ENCODE results near the gene SPINDOC. TPM values are rescaled to one million over a fixed set of nuclear protein-coding genes. Genes with fewer than 3 reads are reported as not detected.

SPINDOC gene
- total RNA-seq, 2 donors from 2014 or later: 7.0 to 12.1 TPM

- peaks cover 0 to 73% of the 10 kb centered on the region in 2 donors for H3K4me1 ChIP-seq
- TF ChIP-seq, protein P1, sequence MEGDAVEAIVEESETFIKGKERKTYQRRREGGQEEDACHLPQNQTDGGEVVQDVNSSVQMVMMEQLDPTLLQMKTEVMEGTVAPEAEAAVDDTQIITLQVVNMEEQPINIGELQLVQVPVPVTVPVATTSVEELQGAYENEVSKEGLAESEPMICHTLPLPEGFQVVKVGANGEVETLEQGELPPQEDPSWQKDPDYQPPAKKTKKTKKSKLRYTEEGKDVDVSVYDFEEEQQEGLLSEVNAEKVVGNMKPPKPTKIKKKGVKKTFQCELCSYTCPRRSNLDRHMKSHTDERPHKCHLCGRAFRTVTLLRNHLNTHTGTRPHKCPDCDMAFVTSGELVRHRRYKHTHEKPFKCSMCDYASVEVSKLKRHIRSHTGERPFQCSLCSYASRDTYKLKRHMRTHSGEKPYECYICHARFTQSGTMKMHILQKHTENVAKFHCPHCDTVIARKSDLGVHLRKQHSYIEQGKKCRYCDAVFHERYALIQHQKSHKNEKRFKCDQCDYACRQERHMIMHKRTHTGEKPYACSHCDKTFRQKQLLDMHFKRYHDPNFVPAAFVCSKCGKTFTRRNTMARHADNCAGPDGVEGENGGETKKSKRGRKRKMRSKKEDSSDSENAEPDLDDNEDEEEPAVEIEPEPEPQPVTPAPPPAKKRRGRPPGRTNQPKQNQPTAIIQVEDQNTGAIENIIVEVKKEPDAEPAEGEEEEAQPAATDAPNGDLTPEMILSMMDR (IDR thresholded peaks at IDR 0.05): no peak
- H3K4me3 ChIP-seq: no peak overlapping the region
Measured at GRCh38 chr11:63841554-63841953, 28.3 kb downstream of the SPINDOC start.

DNA sequence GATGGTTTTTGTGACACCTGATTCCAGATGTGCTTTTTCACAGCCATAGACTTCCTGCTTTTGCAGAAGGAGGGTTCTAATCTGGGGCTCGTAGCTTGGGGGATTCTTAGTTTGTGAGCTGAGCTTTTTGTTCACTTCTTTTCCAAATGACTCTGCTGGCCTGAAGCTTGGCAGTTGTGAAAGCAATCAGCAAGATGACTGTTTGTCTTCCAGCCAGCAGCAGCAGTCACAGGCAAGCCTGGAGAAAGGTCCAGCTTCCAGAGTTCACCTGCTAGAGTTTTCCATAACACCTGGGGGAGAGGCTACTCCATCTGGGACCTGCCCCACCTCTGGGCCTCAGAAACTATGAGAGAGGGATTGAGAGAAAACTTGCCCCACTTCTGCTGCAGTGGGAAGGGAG, 29.8 kb downstream of the SPINDOC start:
- Histone ChIP-seq H3K4me3 (no peak overlapping the region), H3K36me3 (peaks cover 5% of the 10 kb centered on the region), H3K27me3 (no peaks in the 10 kb centered on the region), H3K9me3 (no peaks in the 10 kb centered on the region), H3K27ac (peak overlapping the region; percentile 63 to 64), H3K4me1 (peaks cover 0 to 75% of the 10 kb centered on the region in 2 donors)
- no peak for DNase-seq (ENCODE audit: low spot score)
- TF ChIP-seq, protein P1 (IDR thresholded peaks at IDR 0.05): no peak

More at GRCh38 chr11:63841554-63841953, 28.3 kb downstream of the SPINDOC start:
- H3K9me3 ChIP-seq: no peaks in the 10 kb centered on the region
- H3K27me3 ChIP-seq: no peaks in the 10 kb centered on the region
- peaks cover 5% of the 10 kb centered on the region for H3K36me3 ChIP-seq
- H3K27ac ChIP-seq: peak overlapping the region; percentile 26 to 86
- no peak for DNase-seq (ENCODE audit: low spot score)

DNA sequence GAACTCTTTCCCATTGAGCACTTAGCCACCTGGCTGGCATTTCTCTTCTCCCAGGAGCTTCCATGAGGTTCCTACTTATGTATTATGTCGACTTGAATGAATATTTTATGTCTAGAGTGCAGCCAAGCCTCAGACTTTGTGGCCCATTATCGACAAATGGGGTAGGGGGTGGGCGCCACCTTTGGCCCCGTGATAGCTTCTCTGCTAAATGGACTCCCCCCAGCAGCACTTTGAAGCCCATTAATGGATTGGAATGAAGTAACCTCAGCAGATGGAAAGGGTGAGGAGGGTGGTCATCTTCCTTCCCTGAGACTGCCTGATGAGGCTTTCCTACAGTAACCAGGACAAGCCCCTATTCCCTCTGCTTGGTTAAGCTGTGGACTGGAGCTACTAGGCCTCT, 31.6 kb downstream of the SPINDOC start:
- Histone ChIP-seq H3K4me1 (peaks cover 0 to 74% of the 10 kb centered on the region in 2 donors), H3K9me3 (no peaks in the 10 kb centered on the region), H3K36me3 (peaks cover 5% of the 10 kb centered on the region), H3K27ac (peak overlapping the region; percentile 15 to 37), H3K4me3 (no peak overlapping the region), H3K27me3 (no peaks in the 10 kb centered on the region)
- no peak for DNase-seq (ENCODE audit: low spot score)
- TF ChIP-seq, protein P1 (IDR thresholded peaks at IDR 0.05): no peak

- no peak for DNase-seq (ENCODE audit: low spot score)
- no peaks in the 10 kb centered on the region for H3K9me3 ChIP-seq
- H3K36me3 ChIP-seq: peaks cover 5% of the 10 kb centered on the region
- H3K27ac ChIP-seq: peak overlapping the region; percentile 15 to 37
- TF ChIP-seq, protein P1 (IDR thresholded peaks at IDR 0.05): no peak
- H3K27me3 ChIP-seq: no peaks in the 10 kb centered on the region
- no peak overlapping the region for H3K4me3 ChIP-seq
- peaks cover 0 to 69% of the 10 kb centered on the region in 2 donors for H3K4me1 ChIP-seq
Measured at GRCh38 chr11:63845303-63845702, 32.0 kb downstream of the SPINDOC start.

DNA sequence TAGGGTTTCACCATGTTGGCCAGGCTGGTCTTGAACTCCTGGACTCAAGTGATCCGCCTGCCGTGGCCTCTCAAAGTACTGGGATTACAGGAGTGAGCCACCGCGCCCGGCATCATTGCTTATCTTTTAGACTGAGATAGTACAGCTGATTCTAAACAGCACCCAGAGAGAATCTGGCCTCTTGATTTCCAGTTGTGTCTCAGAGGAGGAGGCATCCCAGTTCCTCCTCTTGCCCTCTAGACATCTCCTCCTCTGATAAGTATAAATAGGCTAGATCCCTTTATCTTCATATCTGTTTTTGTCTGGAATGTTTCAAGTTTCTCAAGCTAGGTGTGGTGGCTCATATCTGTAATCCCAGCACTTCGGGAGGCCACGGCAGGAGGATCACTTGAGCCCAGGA, 32.7 kb downstream of the SPINDOC start:
- TF ChIP-seq, protein P1 (IDR thresholded peaks at IDR 0.05): no peak
- peaks cover 5% of the 10 kb centered on the region for H3K36me3 ChIP-seq
- no peaks in the 10 kb centered on the region for H3K27me3 ChIP-seq
- peaks cover 0 to 65% of the 10 kb centered on the region in 2 donors for H3K4me1 ChIP-seq
- H3K27ac ChIP-seq: peak overlapping the region in 1 of 2 donors; percentile 37
- no peak for DNase-seq (ENCODE audit: low spot score)
- H3K4me3 ChIP-seq: no peak overlapping the region
- no peaks in the 10 kb centered on the region for H3K9me3 ChIP-seq

DNA sequence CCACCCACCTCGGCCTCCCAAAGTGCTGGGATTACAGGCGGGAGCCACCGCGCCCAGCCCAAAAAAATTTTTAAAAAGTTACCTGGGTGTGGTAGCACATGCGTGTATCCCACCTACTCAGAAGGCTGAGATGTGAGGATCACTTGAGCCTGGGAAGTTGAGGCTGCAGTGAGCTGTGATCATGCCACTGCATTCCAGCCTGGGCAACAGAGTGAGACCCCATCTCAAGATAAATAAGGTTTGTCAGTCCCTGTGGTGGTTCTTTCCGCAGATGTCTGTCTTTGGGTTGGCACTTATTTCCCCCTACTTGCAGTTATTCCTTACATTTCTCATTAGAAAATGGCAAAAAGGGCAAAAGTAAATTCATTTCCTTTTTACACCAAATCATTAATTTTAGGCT, 33.6 kb downstream of the SPINDOC start:
- Histone ChIP-seq H3K27ac (no peak overlapping the region), H3K36me3 (peaks cover 5% of the 10 kb centered on the region)

More for the DNA sequence above, 33.6 kb downstream of the SPINDOC start:
- TF ChIP-seq, protein P1 (IDR thresholded peaks at IDR 0.05): no peak
- Histone ChIP-seq H3K27me3 (no peaks in the 10 kb centered on the region), H3K4me3 (no peak overlapping the region), H3K4me1 (peaks cover 0 to 65% of the 10 kb centered on the region in 2 donors), H3K9me3 (no peaks in the 10 kb centered on the region)
- no peak for DNase-seq (ENCODE audit: low spot score)

Data from right atrium auricular region (tissue), 2 donors.